T-helper 2 cell treated with Interferon-gamma antibody and Interleukin-4, amounts not matched to agents 5 μg/mL and 100 μg/mL, for 36 hours (primary cell): ENCODE measurements around the gene IL18BP.
A peak's percentile ranks its signal among the peaks of the same experiment; 100 is the strongest.

ENCODE experiments used
- DNase-seq: peaks from one replicate; pipeline ENCODE4 v3.0.0; 2021; ENCODE audit warnings: low spot score
- H3K27ac Mint-ChIP-seq: one replicate; pipeline ENCODE4 v1.8.0; 2021; ENCODE audit warnings: mild to moderate bottlenecking, mixed read lengths
- H3K27me3 Mint-ChIP-seq: one replicate; pipeline ENCODE4 v1.8.0; 2021; ENCODE audit warnings: low read depth, mixed read lengths
- H3K36me3 Mint-ChIP-seq: one replicate; pipeline ENCODE4 v1.8.0; 2021; ENCODE audit warnings: low read depth, mixed read lengths
- H3K4me1 Mint-ChIP-seq: one replicate; pipeline ENCODE4 v1.8.0; 2021; ENCODE audit warnings: low read depth, mixed read lengths
- H3K4me3 Mint-ChIP-seq: one replicate; pipeline ENCODE4 v1.8.0; 2022; ENCODE audit warnings: mild to moderate bottlenecking, moderate library complexity, mixed read lengths
- H3K9me3 Mint-ChIP-seq: one replicate; pipeline ENCODE4 v1.8.0; 2021; ENCODE audit warnings: mixed read lengths

IL18BP gene

GRCh38 chr11:71987521-71987920, 11.2 kb upstream of the IL18BP start:
- H3K36me3 Mint-ChIP-seq, result peaks cover 10% of the 10 kb centered on the region
- H3K27me3 Mint-ChIP-seq, result no peaks in the 10 kb centered on the region
- no peaks in the 10 kb centered on the region for H3K9me3 Mint-ChIP-seq
- no peak overlapping the region for H3K4me3 Mint-ChIP-seq
- no peak overlapping the region for H3K27ac Mint-ChIP-seq
- no peak for DNase-seq
- peaks cover 12% of the 10 kb centered on the region for H3K4me1 Mint-ChIP-seq

GRCh38 chr11:71988050-71988449, 10.7 kb upstream of the IL18BP start:
- no peak for DNase-seq
- Mint-ChIP-seq H3K27ac (no peak overlapping the region), H3K36me3 (peaks cover 10% of the 10 kb centered on the region), H3K27me3 (no peaks in the 10 kb centered on the region), H3K9me3 (no peaks in the 10 kb centered on the region), H3K4me1 (peaks cover 13% of the 10 kb centered on the region), H3K4me3 (no peak overlapping the region)

- H3K27ac Mint-ChIP-seq, result no peak overlapping the region
- no peak for DNase-seq
- H3K4me1 Mint-ChIP-seq, result peaks cover 8% of the 10 kb centered on the region
- no peaks in the 10 kb centered on the region for H3K9me3 Mint-ChIP-seq
- no peak overlapping the region for H3K4me3 Mint-ChIP-seq
- H3K27me3 Mint-ChIP-seq, result no peaks in the 10 kb centered on the region
- H3K36me3 Mint-ChIP-seq, result peaks cover 7% of the 10 kb centered on the region
These were observed 8.0 kb upstream of the IL18BP start for GRCh38 chr11:71990701-71991100.

- Mint-ChIP-seq H3K27ac (no peak overlapping the region), H3K9me3 (no peaks in the 10 kb centered on the region), H3K27me3 (no peaks in the 10 kb centered on the region), H3K4me1 (peaks cover 8% of the 10 kb centered on the region), H3K36me3 (peaks cover 7% of the 10 kb centered on the region), H3K4me3 (no peak overlapping the region)
- no peak for DNase-seq
These were observed 7.2 kb upstream of the IL18BP start for GRCh38 chr11:71991494-71991893.

GRCh38 chr11:71992136-71992730, 6.5 kb upstream of the IL18BP start:
- no peak overlapping the region for H3K27ac Mint-ChIP-seq
- H3K36me3 Mint-ChIP-seq, result peaks cover 4% of the 10 kb centered on the region
- no peak for DNase-seq
- no peaks in the 10 kb centered on the region for H3K27me3 Mint-ChIP-seq
- peaks cover 8% of the 10 kb centered on the region for H3K4me1 Mint-ChIP-seq
- no peaks in the 10 kb centered on the region for H3K9me3 Mint-ChIP-seq
- H3K4me3 Mint-ChIP-seq, result no peak overlapping the region

- Mint-ChIP-seq H3K4me1 (peaks cover 26% of the 10 kb centered on the region), H3K9me3 (no peaks in the 10 kb centered on the region), H3K27ac (no peak overlapping the region), H3K36me3 (peaks cover 21% of the 10 kb centered on the region), H3K4me3 (no peak overlapping the region), H3K27me3 (no peaks in the 10 kb centered on the region)
- no peak for DNase-seq
These were observed 3.9 kb upstream of the IL18BP start for GRCh38 chr11:71994786-71995185.

GRCh38 chr11:71995726-71996291, 2.9 kb upstream of the IL18BP start:
- Mint-ChIP-seq H3K4me1 (peaks cover 26% of the 10 kb centered on the region), H3K36me3 (peaks cover 19% of the 10 kb centered on the region), H3K9me3 (no peaks in the 10 kb centered on the region), H3K27ac (no peak overlapping the region), H3K27me3 (no peaks in the 10 kb centered on the region), H3K4me3 (no peak overlapping the region)
- no peak for DNase-seq

GRCh38 chr11:71996517-71996916, 2.2 kb upstream of the IL18BP start:
- peaks cover 17% of the 10 kb centered on the region for H3K36me3 Mint-ChIP-seq
- peaks cover 24% of the 10 kb centered on the region for H3K4me1 Mint-ChIP-seq
- no peaks in the 10 kb centered on the region for H3K27me3 Mint-ChIP-seq
- no peak overlapping the region for H3K4me3 Mint-ChIP-seq
- no peaks in the 10 kb centered on the region for H3K9me3 Mint-ChIP-seq
- H3K27ac Mint-ChIP-seq, result no peak overlapping the region
- no peak for DNase-seq

- Mint-ChIP-seq H3K27ac (no peak overlapping the region), H3K4me1 (peaks cover 23% of the 10 kb centered on the region), H3K36me3 (peaks cover 18% of the 10 kb centered on the region), H3K4me3 (no peak overlapping the region), H3K27me3 (no peaks in the 10 kb centered on the region), H3K9me3 (no peaks in the 10 kb centered on the region)
- DNase-seq, result no peak
These were observed 1.8 kb upstream of the IL18BP start for GRCh38 chr11:71996946-71997345.

GRCh38 chr11:71997594-71997993, 1.1 kb upstream of the IL18BP start:
- no peak for DNase-seq
- H3K9me3 Mint-ChIP-seq, result no peaks in the 10 kb centered on the region
- peaks cover 18% of the 10 kb centered on the region for H3K4me1 Mint-ChIP-seq
- H3K4me3 Mint-ChIP-seq, result no peak overlapping the region
- no peaks in the 10 kb centered on the region for H3K27me3 Mint-ChIP-seq
- H3K27ac Mint-ChIP-seq, result no peak overlapping the region
- peaks cover 25% of the 10 kb centered on the region for H3K36me3 Mint-ChIP-seq

GRCh38 chr11:71998061-71998460, 648 bp upstream of the IL18BP start:
- no peak overlapping the region for H3K4me3 Mint-ChIP-seq
- no peaks in the 10 kb centered on the region for H3K27me3 Mint-ChIP-seq
- H3K9me3 Mint-ChIP-seq, result no peaks in the 10 kb centered on the region
- H3K36me3 Mint-ChIP-seq, result peaks cover 27% of the 10 kb centered on the region
- no peak for DNase-seq
- H3K4me1 Mint-ChIP-seq, result peaks cover 18% of the 10 kb centered on the region
- H3K27ac Mint-ChIP-seq, result peak overlapping the region; percentile 93

GRCh38 chr11:71999362-71999761, 653 bp downstream of the IL18BP start:
- Mint-ChIP-seq H3K36me3 (peaks cover 37% of the 10 kb centered on the region), H3K4me3 (peak overlapping the region; percentile 86), H3K4me1 (peaks cover 18% of the 10 kb centered on the region), H3K9me3 (no peaks in the 10 kb centered on the region), H3K27me3 (no peaks in the 10 kb centered on the region), H3K27ac (peak overlapping the region; percentile 93)
- no peak for DNase-seq

- Mint-ChIP-seq H3K9me3 (no peaks in the 10 kb centered on the region), H3K4me3 (peak overlapping the region; percentile 86), H3K4me1 (peaks cover 18% of the 10 kb centered on the region), H3K27me3 (no peaks in the 10 kb centered on the region), H3K36me3 (peaks cover 38% of the 10 kb centered on the region), H3K27ac (peak overlapping the region; percentile 93)
- no peak for DNase-seq
These were observed 1.1 kb downstream of the IL18BP start for GRCh38 chr11:71999798-72000197.

GRCh38 chr11:72000202-72000867, 1.6 kb downstream of the IL18BP start:
- Mint-ChIP-seq H3K36me3 (peaks cover 40% of the 10 kb centered on the region), H3K4me1 (peaks cover 18% of the 10 kb centered on the region), H3K27me3 (no peaks in the 10 kb centered on the region), H3K4me3 (no peak overlapping the region), H3K27ac (no peak overlapping the region), H3K9me3 (no peaks in the 10 kb centered on the region)
- DNase-seq, result no peak
